Activated CD4-positive, alpha-beta memory T cell treated with anti-CD3 and anti-CD28 coated beads, Interleukin-2, amount 10 ng/mL, durations not matched to agents 7 days and 5 days (primary cell): ENCODE measurements around the gene CCDC88A. TPM values are rescaled to one million over a fixed set of nuclear protein-coding genes. Genes with fewer than 3 reads are reported as not detected.
"Not testable (repeated sequence)": the region's sequence is repeated elsewhere in the genome, so short reads cannot be mapped to it uniquely, and the experiment has no call there.

Experiments used
- CTCF ChIA-PET: fragments of 350-600 bp; sonication (Branson Sonifier 250); formaldehyde crosslinking; loops from one replicate; lab custom pipeline; 2021; ENCODE audit warnings: antibody characterized with exemption, inconsistent platforms; lab: Charles Lee
- POLR2A ChIA-PET: fragments of 350-600 bp; sonication (Branson Sonifier 250); formaldehyde crosslinking; loops from one replicate; lab custom pipeline; 2021; ENCODE audit warnings: antibody characterized with exemption; lab: Charles Lee
- DNase-seq: peaks from one replicate; pipeline ENCODE4 v3.0.0-alpha.2; 2020
- H3K27ac Mint-ChIP-seq: one replicate; pipeline ENCODE4 v1.8.0; 2021; ENCODE audit warnings: mild to moderate bottlenecking, mixed read lengths
- H3K27me3 Mint-ChIP-seq: one replicate; pipeline ENCODE4 v1.8.0; 2021; ENCODE audit warnings: mixed read lengths
- H3K36me3 Mint-ChIP-seq: one replicate; pipeline ENCODE4 v1.8.0; 2021; ENCODE audit warnings: low read depth, mixed read lengths
- H3K4me1 Mint-ChIP-seq: one replicate; pipeline ENCODE4 v1.8.0; 2021; ENCODE audit warnings: mixed read lengths
- H3K4me3 Mint-ChIP-seq: one replicate; pipeline ENCODE4 v1.8.0; 2021; ENCODE audit warnings: mild to moderate bottlenecking, mixed read lengths
- H3K9me3 Mint-ChIP-seq: one replicate; pipeline ENCODE4 v1.8.0; 2021; ENCODE audit warnings: mixed read lengths
- total RNA-seq, 2 experiments: library from RNA; stranded (reverse); gene quantifications; one replicate each; pipeline ENCODE4 v1.2.3, GENCODE V29; 2021

CCDC88A gene
- total RNA-seq, 2 experiments from 2014 or later, result 11.4 to 11.7 TPM

DNA sequence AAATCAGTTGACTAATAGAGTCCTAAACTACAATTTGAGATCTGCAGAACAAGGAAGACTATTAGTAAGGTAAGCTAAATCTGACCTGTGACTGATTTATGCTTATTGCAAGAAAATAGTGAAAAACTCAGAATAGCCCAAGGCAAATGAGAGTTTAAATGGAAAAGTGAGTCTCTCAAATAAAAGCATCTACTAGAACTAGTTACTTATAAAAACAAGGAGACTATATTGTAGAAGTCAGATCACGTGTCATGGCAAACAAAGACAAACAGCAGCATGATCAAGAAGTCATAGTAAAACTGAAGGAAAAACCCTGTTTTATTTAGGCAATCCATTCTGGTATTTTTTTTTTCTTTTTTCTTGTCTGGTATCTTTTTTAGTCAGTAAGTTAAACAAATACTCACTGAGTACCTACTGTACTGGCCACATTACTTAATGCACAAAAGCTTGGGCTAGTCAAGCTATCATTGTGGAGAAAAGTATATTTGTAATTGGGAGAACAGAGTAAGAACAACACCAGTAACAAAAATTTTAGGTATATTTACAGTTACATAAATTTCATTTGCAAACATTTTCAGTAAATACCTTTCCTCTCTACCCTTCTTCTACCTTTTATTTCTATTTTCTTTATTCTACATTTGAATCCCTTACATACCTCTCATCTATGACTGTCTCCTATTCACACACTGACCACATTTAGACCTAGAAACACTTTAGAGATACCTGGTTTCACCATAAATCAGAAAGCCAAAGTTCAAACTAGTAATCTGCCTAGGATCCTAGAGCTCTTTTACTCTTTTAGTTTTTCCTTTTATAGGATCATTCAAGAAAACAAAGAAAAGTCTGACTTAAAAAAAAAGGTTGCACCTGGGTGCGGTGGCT lies 23.7 kb downstream of the CCDC88A start:
- peaks cover 3% of the 10 kb centered on the region for H3K9me3 Mint-ChIP-seq
- CTCF ChIA-PET, result no interaction called here
- H3K27ac Mint-ChIP-seq, result no peak overlapping the region
- DNase-seq, result no peak
- no peaks in the 10 kb centered on the region for H3K27me3 Mint-ChIP-seq
- H3K36me3 Mint-ChIP-seq, result no peaks in the 10 kb centered on the region
- H3K4me3 Mint-ChIP-seq, result no peak overlapping the region
- POLR2A ChIA-PET, result no interaction called here
- no peaks in the 10 kb centered on the region for H3K4me1 Mint-ChIP-seq

DNA sequence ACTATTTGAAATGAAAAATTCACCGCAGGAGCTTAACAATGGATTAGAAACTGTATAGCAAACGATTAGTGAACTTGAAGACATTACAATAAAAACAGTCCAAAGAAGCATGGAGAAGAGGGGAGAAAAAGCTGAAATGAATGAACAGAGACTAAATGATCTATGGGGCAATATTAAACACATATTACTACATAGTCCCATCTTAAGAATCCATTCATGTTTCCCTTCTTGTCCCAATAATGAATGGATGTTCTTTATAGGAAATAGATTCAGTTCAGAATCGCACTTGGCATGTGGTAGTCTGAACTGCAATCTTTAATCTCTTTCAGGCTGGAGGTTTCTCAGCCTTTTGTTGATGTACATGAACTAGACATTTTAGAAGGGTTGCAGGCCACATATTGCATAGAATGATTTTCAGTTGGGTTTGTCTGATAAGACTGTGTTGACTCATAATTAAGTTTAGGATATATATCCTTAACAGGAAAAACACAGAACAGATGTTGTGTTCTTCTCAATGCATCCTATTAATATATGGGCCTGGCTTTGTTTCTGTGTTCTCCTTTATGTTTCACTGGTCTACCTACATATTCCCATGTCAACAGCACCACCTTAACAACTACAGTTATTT lies 27.9 kb downstream of the CCDC88A start:
- no peaks in the 10 kb centered on the region for H3K27me3 Mint-ChIP-seq
- no peaks in the 10 kb centered on the region for H3K36me3 Mint-ChIP-seq
- ChIA-PET POLR2A (no interaction called here), CTCF (no interaction called here)
- no peak overlapping the region for H3K4me3 Mint-ChIP-seq
- DNase-seq, result no peak
- H3K4me1 Mint-ChIP-seq, result no peaks in the 10 kb centered on the region
- no peak overlapping the region for H3K27ac Mint-ChIP-seq
- H3K9me3 Mint-ChIP-seq, result peaks cover 3% of the 10 kb centered on the region

DNA sequence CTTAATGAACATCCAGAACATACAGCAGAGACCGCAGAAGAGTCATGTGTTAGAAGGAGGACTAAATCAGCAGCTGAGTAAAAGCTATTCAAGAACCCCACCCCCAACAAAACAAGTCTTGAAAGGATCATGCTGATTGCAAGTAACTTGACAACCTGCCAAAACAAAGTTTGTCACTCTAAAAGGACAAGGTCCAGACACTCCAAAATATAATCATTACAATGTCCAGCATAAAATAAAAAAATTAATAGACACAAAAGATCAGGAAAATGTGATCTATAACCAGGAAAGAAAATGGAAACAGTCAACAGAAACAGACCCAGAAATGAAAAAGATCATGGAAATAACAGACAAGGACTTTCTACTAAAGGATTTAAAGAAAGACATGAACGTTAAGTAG lies 28.5 kb downstream of the CCDC88A start:
- POLR2A ChIA-PET, result no interaction called here
- DNase-seq, result no peak
- Mint-ChIP-seq H3K4me3 (no peak overlapping the region), H3K4me1 (no peaks in the 10 kb centered on the region), H3K9me3 (peaks cover 3% of the 10 kb centered on the region), H3K27ac (no peak overlapping the region), H3K27me3 (no peaks in the 10 kb centered on the region), H3K36me3 (no peaks in the 10 kb centered on the region)
- CTCF ChIA-PET, result no interaction called here

DNA sequence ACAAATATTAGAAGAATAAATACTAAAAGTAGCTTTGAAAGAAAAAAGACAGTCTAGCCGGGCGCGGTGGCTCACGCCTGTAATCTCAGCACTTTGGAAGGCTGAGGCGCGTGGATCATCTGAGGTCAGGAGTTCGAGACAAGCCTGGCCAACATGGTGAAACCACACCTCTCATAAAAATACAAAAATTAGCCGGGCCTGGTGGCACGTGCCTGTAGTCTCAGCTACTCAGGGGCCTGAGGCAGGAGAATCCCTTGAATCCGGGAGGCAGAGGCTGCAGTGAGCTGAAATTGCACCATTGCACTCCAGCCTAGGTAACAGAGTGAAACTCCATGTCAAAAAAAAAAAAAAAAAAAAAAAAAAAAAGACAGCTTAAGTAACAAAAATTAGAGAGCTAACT lies 34.1 kb downstream of the CCDC88A start:
- DNase-seq, H3K4me3 Mint-ChIP-seq, H3K36me3 Mint-ChIP-seq, H3K27me3 Mint-ChIP-seq, H3K27ac Mint-ChIP-seq, CTCF ChIA-PET, H3K9me3 Mint-ChIP-seq, H3K4me1 Mint-ChIP-seq, POLR2A ChIA-PET: not testable (repeated sequence)

DNA sequence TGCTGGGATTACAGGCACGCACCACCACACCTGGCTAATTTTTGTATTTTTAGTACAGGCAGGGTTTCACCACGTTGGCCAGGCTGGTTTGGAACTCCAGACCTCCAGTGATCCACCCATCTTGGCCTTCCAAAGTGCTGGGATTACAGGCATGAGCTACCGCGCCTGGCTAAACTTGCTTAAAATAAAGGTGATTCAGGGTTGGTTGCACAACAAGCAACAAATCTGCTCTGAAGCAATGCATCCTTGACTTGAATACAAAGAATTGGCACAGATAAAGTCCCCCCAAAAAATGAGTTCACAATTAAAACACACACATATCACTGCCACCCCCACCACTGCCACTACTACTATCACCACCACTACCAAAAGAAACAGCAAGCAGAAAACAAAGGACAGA lies 34.9 kb downstream of the CCDC88A start:
- POLR2A ChIA-PET, result no interaction called here
- no peak overlapping the region for H3K27ac Mint-ChIP-seq
- no peaks in the 10 kb centered on the region for H3K9me3 Mint-ChIP-seq
- H3K27me3 Mint-ChIP-seq, result no peaks in the 10 kb centered on the region
- CTCF ChIA-PET, result no interaction called here
- H3K4me1 Mint-ChIP-seq, result no peaks in the 10 kb centered on the region
- DNase-seq, result no peak
- H3K4me3 Mint-ChIP-seq, result no peak overlapping the region
- H3K36me3 Mint-ChIP-seq, result no peaks in the 10 kb centered on the region

DNA sequence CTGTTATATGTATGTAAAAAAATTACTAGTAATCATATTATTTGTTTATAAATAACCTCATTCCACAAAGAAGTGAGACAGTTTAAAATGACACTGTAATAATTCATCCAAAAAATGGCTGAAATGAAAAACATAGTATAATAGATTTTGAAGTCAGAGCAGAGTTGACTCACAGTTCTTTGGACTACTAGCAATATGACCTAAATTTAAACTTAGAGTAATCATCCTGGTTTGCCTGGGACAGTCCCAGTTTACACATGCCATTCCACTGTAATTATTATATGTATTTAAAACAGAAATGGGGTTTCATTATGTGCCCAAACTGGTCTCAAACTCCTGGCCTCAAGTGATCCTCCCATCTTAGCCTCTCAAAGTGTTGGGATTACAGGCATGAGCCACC lies 48.3 kb downstream of the CCDC88A start:
- no peaks in the 10 kb centered on the region for H3K4me1 Mint-ChIP-seq
- no peak overlapping the region for H3K4me3 Mint-ChIP-seq
- ChIA-PET CTCF (no interaction called here), POLR2A (no interaction called here)
- H3K27ac Mint-ChIP-seq, result no peak overlapping the region
- no peaks in the 10 kb centered on the region for H3K9me3 Mint-ChIP-seq
- DNase-seq, result no peak
- peaks cover 3% of the 10 kb centered on the region for H3K36me3 Mint-ChIP-seq
- H3K27me3 Mint-ChIP-seq, result no peaks in the 10 kb centered on the region

DNA sequence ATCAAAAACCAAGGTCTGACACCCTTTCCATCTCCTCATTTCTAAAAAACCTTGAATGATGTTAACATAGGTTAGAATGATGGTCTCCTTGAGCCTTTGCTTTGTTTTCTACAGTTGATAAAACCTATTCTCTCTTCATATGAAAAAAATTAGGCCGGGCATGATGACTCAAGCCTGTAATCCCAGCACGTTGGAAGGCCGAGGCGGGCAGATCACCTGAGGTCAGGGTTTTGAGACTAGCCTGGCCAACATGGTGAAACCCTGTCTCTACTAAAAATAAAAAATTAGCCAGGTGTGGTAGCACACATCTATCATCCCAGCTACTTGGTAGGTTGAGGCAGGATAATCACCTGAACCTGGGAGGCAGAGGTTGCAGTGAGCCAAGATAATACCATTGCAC lies 49.4 kb downstream of the CCDC88A start:
- Mint-ChIP-seq H3K9me3 (no peaks in the 10 kb centered on the region), H3K27me3 (no peaks in the 10 kb centered on the region), H3K4me3 (no peak overlapping the region), H3K36me3 (peaks cover 3% of the 10 kb centered on the region), H3K4me1 (no peaks in the 10 kb centered on the region), H3K27ac (no peak overlapping the region)
- ChIA-PET CTCF (no interaction called here), POLR2A (no interaction called here)
- DNase-seq, result no peak

DNA sequence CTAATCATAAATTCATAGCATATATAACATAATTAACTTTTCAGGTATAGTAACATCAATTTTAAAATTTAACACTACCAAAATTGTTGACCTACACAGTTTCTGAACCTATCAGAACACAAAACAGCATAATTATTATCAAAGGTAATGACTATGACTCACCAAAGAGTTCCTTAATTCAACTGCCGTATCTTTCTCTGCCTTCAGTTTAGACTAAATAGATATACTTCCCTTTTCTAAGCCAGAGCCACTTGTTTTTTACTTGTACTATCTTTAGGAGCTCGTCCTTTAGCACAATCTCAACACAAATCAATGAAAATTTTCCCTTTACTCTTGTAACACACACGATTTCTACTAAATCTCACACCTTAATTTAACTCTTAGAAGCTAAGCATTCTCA lies 54.4 kb downstream of the CCDC88A start:
- Mint-ChIP-seq H3K36me3 (no peaks in the 10 kb centered on the region), H3K4me3 (no peak overlapping the region), H3K27me3 (no peaks in the 10 kb centered on the region), H3K4me1 (no peaks in the 10 kb centered on the region), H3K27ac (no peak overlapping the region), H3K9me3 (no peaks in the 10 kb centered on the region)
- ChIA-PET CTCF (no interaction called here), POLR2A (no interaction called here)
- no peak for DNase-seq

DNA sequence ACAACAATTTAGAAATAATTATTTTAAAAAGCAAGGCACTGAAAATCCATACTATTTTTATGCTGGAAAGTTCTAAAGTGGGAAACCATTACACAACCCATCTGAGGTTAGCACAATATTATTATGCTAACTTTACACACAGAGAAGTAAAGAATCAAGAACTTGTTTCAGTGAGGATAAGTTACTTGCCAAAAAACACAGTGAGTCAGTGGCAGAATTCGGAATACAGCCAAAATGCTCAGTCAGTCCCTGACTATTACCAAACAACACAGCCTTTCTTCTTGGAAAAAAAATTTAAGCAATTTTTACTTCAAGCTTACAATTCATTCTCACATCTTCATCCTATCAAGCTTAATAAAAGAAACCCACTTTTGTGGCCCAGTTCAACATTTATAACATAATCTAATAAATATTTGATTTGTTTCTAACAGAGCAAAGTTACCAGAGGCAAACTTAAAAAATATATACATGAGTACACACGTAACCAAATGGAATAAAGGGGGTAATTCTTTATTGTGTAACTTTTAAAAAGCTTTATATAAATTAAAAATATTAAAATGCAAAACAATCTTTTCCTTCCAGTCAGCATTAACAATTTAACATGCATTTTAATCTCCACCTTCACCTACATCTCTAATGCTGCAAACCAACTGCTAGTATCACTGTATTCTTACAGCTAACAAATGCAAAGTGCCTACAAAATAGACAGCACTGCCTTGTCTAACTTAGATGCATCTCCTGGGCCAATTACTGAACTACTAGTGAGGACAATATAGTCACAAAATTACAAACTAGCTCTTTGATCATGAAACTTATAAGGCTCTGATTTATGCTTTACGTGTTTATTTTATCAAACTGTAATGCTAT lies 55.2 kb downstream of the CCDC88A start:
- Mint-ChIP-seq H3K9me3 (no peaks in the 10 kb centered on the region), H3K36me3 (no peaks in the 10 kb centered on the region), H3K4me3 (no peak overlapping the region), H3K27ac (no peak overlapping the region), H3K27me3 (no peaks in the 10 kb centered on the region), H3K4me1 (no peaks in the 10 kb centered on the region)
- POLR2A ChIA-PET, result no interaction called here
- CTCF ChIA-PET, result no interaction called here
- DNase-seq, result no peak

DNA sequence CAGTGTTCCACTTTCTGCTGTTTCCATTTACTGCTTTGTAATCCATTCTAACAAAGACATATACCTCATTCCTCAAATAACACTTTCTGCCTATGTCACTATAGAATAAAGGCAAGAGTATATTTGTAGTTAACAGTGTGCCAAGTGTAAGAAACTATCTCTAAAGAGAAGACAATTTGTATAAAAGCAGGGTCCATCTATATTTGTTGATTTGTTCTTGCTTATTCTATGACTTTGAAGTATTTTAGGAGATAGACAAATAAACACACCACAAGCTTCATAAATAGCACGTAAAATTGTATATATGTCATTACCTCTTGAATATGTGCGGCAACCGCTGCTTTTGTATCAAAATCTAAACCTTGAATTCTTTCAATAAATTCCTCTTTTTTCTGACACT lies 56.0 kb downstream of the CCDC88A start:
- Mint-ChIP-seq H3K27me3 (no peaks in the 10 kb centered on the region), H3K36me3 (no peaks in the 10 kb centered on the region), H3K4me1 (no peaks in the 10 kb centered on the region), H3K27ac (no peak overlapping the region), H3K4me3 (no peak overlapping the region), H3K9me3 (no peaks in the 10 kb centered on the region)
- CTCF ChIA-PET, result no interaction called here
- POLR2A ChIA-PET, result no interaction called here
- DNase-seq, result no peak

DNA sequence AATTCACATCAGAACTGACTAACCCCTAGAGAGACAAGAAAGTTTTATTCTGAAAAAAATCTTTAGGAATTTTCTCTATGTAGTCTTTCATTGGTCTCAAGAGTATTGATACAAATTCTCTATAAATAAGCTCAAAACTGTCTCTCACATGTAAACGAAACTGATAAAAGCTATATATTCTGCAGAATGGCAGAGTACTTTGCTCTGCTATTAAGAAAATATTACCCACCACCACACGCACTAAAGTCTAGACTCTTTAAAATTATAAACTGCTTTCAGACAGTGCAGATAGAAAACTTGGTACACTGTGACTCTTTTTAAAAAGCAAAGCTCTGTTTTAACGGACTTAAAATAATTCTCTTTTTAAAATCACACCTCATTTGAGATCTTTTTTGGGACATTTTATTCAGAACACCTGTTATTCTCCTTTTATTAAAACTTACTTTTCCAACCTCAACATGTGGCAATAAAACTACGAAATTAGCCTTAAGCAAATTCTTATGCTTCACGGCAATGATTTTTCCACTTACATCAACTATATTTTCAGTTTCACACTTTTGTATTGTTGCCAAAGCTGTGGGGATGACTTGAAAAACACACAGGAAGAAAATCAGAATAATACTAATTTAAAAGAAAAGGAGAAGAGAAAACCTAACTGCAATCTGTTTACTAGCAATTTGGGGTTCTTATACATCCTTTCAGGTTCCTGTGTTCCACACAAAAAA lies 58.0 kb downstream of the CCDC88A start:
- no peak overlapping the region for H3K4me3 Mint-ChIP-seq
- no peak for DNase-seq
- ChIA-PET CTCF (no interaction called here), POLR2A (interaction anchor here (0.6 to 1.0 kb wide), 2 partner anchors 10 to 66 kb away, joined by 3 read pairs; no protein-coding TSS in a partner anchor)
- no peak overlapping the region for H3K27ac Mint-ChIP-seq
- H3K9me3 Mint-ChIP-seq, result no peaks in the 10 kb centered on the region
- no peaks in the 10 kb centered on the region for H3K27me3 Mint-ChIP-seq
- no peaks in the 10 kb centered on the region for H3K36me3 Mint-ChIP-seq
- H3K4me1 Mint-ChIP-seq, result no peaks in the 10 kb centered on the region

DNA sequence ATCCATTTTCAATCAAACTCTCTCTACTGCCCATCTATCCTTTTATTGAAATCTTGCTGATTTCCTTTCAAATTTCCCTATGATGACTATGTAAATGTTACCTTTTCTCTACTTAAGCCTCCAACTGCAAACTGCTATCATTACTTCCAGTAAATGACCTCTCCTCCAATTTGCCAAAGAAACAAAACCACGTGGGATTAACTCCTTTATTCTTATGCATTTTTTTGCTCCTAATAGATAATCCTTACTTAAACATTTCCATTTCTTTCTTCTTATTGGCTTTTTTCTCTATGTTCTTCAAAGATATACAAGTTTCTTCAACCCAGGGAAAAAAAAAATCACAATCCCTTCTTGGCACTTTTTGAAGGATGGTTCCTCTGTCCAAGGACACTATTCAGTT lies 61.2 kb downstream of the CCDC88A start:
- H3K4me3 Mint-ChIP-seq, result no peak overlapping the region
- H3K27me3 Mint-ChIP-seq, result no peaks in the 10 kb centered on the region
- DNase-seq, result no peak
- ChIA-PET CTCF (no interaction called here), POLR2A (no interaction called here)
- no peak overlapping the region for H3K27ac Mint-ChIP-seq
- no peaks in the 10 kb centered on the region for H3K4me1 Mint-ChIP-seq
- H3K9me3 Mint-ChIP-seq, result no peaks in the 10 kb centered on the region
- H3K36me3 Mint-ChIP-seq, result no peaks in the 10 kb centered on the region

DNA sequence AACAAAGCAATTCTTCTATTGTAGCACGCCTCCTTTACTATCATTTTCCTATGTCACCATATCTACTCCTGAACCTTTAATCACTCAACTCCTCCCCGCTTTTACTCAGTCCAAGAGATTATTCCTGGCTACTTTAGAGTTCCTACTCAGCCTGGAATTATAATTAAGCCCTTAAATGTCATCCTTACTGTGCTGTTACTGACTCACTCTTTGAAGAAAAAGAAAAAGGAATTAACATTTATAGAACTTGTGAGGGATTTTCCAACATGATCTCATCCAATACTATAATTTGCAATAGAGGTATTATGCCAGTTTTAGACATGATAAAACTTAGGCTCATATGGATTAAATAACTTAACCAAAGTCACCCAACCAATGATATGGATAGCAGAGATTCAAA lies 61.7 kb downstream of the CCDC88A start:
- DNase-seq, result no peak
- ChIA-PET CTCF (no interaction called here), POLR2A (no interaction called here)
- Mint-ChIP-seq H3K9me3 (no peaks in the 10 kb centered on the region), H3K27me3 (no peaks in the 10 kb centered on the region), H3K4me1 (no peaks in the 10 kb centered on the region), H3K36me3 (no peaks in the 10 kb centered on the region), H3K27ac (no peak overlapping the region), H3K4me3 (no peak overlapping the region)
